ENCODE measurements around the gene EVX2. TPM values are rescaled to one million over a fixed set of nuclear protein-coding genes. Genes with fewer than 3 reads are reported as not detected.

EVX2 gene
- total RNA-seq, 3 donors from 2014 or later = not detected

DNA sequence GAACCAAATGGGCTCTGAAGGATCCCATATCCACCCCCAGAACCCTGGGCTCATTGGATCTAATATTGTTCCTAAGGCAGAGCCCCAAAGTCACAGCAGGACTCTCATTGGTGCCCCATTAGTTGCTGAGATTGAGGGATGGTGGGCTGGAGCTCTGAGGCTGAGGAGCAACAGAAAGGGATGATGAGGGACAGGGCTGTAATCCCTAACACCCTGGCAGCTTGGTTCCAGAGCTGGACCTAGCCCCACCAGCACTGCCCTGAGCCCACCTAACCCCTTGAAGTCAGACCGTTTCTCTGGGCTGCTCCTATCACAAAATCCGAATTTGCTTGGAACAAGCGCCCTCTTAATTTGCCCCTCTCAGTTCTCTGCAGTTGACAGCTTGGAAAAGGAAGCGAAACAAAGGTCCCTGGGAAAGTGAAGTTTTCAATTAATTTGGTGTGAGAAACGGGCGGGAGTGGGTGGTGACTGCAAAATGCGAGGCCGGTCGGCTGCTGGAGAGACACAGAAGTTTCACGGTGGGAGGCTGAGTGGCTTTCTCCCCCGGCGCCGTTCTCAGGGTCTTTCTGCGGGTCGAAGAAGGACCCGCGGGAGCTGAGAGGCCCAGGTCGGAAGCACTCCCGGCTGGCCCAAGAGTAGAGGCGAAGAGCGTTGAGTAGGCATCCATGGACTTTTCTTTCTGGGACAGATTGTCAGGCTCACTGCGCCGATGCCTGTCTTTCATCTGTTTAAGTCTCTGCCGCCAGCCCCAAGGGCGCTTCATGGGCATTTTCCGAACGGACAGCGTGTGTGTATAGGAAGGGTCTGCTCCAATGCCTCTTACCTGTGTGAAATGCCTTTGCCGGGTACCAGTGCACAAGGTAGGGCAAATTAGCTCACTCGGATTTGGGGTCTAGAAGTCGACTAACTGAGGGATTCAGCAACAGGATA lies 7.8 kb upstream of the EVX2 start:
- DNase-seq (ENCODE audit: low spot score in 2 of 2) = no peak
- TF ChIP-seq CTCF (IDR thresholded peaks at IDR 0.05) (no peak), POLR2AphosphoS5 (IDR thresholded peaks at IDR 0.05) (no peak), POLR2A (IDR thresholded peaks at IDR 0.05) (no peak)
- Histone ChIP-seq H3K36me3 (no peaks in the 10 kb centered on the region), H3K27ac (no peak overlapping the region), H3K4me1 (peaks cover 5% of the 10 kb centered on the region in 2 donors), H3K4me3 (no peak overlapping the region), H3K9me3 (no peaks in the 10 kb centered on the region), H3K27me3 (peaks cover 12 to 99% of the 10 kb centered on the region in 2 donors)
- intact Hi-C loops (cut with DNase I; ENCODE audit: low total_unique reads) = no loop called here

- no peak overlapping the region for H3K4me3 ChIP-seq
- TF ChIP-seq CTCF (IDR thresholded peaks at IDR 0.05) (no peak), POLR2AphosphoS5 (IDR thresholded peaks at IDR 0.05) (no peak), POLR2A (IDR thresholded peaks at IDR 0.05) (no peak)
- H3K4me1 ChIP-seq = peaks cover 5% of the 10 kb centered on the region in 2 donors
- H3K27me3 ChIP-seq = peaks cover 16 to 99% of the 10 kb centered on the region in 2 donors
- no peak for DNase-seq (ENCODE audit: low spot score in 2 of 2)
- H3K36me3 ChIP-seq = no peaks in the 10 kb centered on the region
- intact Hi-C loops (cut with DNase I; ENCODE audit: low total_unique reads) = no loop called here
- H3K27ac ChIP-seq = no peak overlapping the region
- H3K9me3 ChIP-seq = no peaks in the 10 kb centered on the region
Measured at GRCh38 chr2:176090862-176091261, 7.1 kb upstream of the EVX2 start.

DNA sequence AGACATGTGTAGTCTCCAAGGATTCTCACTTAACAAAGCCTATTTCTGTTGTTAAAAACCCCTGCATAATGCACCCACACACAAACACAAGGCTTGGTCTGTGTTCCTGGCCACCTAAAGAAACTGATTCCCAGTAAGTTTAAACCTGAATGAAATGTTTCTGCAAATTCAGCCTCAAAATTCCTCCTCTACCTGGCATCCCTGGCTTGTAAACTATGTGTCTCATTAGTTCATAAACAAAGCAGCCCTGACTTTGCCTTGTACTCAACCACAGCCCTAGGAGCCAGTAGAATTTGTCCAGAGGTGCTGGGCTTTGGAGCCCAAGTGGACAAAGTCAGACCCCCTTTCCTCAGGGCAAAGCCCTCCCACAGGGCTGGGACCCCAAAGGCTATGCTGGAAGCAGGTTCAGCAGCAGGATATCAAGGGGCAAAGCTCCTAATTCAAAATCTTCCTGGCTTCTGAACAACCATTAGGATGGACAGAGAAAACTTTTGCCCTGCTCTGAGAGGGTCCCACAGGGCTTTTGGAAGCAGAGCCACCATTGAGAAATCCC lies 6.2 kb upstream of the EVX2 start:
- no peak overlapping the region for H3K4me3 ChIP-seq
- H3K36me3 ChIP-seq = no peaks in the 10 kb centered on the region
- intact Hi-C loops (cut with DNase I; ENCODE audit: low total_unique reads) = loop anchor here (10.0 kb wide), 1 partner anchor 405 kb away; no protein-coding TSS in a partner anchor
- H3K27ac ChIP-seq = no peak overlapping the region
- peaks cover 5% of the 10 kb centered on the region in 2 donors for H3K4me1 ChIP-seq
- DNase-seq (ENCODE audit: low spot score in 2 of 2) = no peak
- H3K27me3 ChIP-seq = peaks cover 16 to 99% of the 10 kb centered on the region in 2 donors
- H3K9me3 ChIP-seq = no peaks in the 10 kb centered on the region
- TF ChIP-seq POLR2A (IDR thresholded peaks at IDR 0.05) (no peak), CTCF (IDR thresholded peaks at IDR 0.05) (no peak), POLR2AphosphoS5 (IDR thresholded peaks at IDR 0.05) (no peak)

- no peak overlapping the region for H3K4me3 ChIP-seq
- H3K36me3 ChIP-seq = no peaks in the 10 kb centered on the region
- H3K27ac ChIP-seq = no peak overlapping the region
- H3K27me3 ChIP-seq = peaks cover 16 to 99% of the 10 kb centered on the region in 2 donors
- H3K9me3 ChIP-seq = no peaks in the 10 kb centered on the region
- no peak for DNase-seq (ENCODE audit: low spot score in 2 of 2)
- intact Hi-C loops (cut with DNase I; ENCODE audit: low total_unique reads) = loop anchor here (10.0 kb wide), 1 partner anchor 404 kb away; no protein-coding TSS in a partner anchor
- TF ChIP-seq POLR2A (IDR thresholded peaks at IDR 0.05) (no peak), POLR2AphosphoS5 (IDR thresholded peaks at IDR 0.05) (no peak), CTCF (IDR thresholded peaks at IDR 0.05) (no peak)
- H3K4me1 ChIP-seq = peaks cover 5% of the 10 kb centered on the region in 2 donors
Measured at GRCh38 chr2:176088937-176089842, 5.4 kb upstream of the EVX2 start.

Measured in breast epithelium (tissue), 4 donors.